ENCODE measurements around the gene FURIN.

FURIN gene

DNA sequence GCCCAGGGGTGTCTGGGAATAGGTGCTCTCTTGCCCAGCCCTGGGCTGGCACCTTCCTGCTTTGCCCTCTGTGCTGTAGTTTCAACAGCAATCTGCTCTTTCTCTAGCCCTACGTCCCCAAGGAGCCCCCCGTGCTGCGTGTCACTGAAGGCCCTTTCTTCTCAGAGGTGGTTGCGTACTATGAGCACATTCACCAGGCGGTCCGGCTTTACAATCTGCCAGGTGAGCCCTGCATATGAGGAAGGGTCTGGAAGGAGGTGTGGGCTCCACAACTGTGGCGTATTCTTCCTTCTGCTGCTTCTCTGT, 44.3 kb downstream of the FURIN start:
- no peak overlapping the region for H3K4me3 ChIP-seq (ENCODE audit: low read depth, low read length)
- TF ChIP-seq, protein P1, sequence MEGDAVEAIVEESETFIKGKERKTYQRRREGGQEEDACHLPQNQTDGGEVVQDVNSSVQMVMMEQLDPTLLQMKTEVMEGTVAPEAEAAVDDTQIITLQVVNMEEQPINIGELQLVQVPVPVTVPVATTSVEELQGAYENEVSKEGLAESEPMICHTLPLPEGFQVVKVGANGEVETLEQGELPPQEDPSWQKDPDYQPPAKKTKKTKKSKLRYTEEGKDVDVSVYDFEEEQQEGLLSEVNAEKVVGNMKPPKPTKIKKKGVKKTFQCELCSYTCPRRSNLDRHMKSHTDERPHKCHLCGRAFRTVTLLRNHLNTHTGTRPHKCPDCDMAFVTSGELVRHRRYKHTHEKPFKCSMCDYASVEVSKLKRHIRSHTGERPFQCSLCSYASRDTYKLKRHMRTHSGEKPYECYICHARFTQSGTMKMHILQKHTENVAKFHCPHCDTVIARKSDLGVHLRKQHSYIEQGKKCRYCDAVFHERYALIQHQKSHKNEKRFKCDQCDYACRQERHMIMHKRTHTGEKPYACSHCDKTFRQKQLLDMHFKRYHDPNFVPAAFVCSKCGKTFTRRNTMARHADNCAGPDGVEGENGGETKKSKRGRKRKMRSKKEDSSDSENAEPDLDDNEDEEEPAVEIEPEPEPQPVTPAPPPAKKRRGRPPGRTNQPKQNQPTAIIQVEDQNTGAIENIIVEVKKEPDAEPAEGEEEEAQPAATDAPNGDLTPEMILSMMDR (IDR thresholded peaks at IDR 0.05; ENCODE audit: low read depth, low read length): no peak

DNA sequence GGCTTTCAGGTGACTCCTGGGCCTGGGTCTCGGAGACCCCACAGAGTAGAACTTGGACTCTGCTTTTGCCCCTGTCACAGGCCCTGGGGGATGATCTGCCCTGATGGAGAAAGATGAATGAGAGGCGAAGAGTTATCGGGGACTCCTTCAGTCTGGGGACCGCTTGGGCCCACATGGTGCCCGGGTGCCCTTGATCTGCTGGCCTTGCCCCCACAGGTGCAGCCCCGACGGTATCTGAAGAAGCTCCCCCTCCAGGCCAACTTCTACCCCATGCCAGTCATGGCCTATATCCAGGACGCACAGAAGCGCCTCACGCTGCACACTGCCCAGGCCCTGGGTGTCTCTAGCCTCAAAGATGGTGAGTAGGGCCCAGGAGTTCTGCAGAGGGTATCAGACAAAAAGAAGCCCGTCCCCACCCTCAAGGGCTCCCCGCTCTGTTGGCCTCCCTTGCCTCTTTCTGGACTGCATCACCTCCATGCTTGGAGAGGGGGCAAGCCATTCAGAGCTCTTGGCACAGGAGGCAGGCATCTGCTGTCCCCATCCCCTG, 45.1 kb downstream of the FURIN start:
- TF ChIP-seq, protein P1 (IDR thresholded peaks at IDR 0.05; ENCODE audit: low read depth, low read length): no peak
- H3K4me3 ChIP-seq (ENCODE audit: low read depth, low read length): no peak overlapping the region

DNA sequence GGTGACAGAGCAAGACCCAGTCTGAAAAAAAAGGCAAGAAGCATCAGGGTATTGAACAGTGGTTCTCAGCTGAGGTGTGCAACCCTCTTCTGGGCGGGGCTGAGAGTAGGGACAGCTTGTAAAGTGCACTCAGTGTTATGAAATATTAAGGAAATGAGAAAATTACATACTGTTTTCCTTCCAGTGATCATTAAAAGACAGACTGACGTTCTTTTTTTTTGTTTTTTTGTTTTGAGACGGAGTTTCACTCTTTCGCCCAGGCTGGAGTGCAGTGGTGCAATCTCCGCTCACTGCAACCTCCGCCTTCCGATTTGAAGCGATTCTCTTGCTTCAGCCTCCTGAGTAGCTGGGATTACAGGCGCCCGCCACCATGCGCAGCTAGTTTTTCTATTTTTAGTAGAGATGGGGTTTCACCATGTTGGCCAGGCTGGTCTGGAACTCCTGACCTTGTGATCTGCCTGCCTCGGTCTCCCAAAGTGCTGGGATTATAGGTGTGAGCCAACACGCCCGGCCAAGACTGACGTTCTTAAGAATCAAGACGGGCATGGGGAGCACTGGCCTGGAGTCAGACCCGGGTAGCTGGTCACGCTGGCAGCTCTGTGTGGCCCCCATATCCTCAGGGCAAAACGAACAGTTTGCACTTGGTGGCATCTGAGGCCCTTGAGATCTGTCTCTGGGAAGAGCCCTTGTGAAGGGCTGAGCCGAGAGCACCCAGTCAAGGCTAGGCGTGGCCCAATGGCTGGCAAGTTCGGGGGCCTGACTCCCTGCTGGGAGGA, 46.1 kb downstream of the FURIN start:
- TF ChIP-seq, protein P1 (IDR thresholded peaks at IDR 0.05; ENCODE audit: low read depth, low read length): no peak
- H3K4me3 ChIP-seq (ENCODE audit: low read depth, low read length): no peak overlapping the region

DNA sequence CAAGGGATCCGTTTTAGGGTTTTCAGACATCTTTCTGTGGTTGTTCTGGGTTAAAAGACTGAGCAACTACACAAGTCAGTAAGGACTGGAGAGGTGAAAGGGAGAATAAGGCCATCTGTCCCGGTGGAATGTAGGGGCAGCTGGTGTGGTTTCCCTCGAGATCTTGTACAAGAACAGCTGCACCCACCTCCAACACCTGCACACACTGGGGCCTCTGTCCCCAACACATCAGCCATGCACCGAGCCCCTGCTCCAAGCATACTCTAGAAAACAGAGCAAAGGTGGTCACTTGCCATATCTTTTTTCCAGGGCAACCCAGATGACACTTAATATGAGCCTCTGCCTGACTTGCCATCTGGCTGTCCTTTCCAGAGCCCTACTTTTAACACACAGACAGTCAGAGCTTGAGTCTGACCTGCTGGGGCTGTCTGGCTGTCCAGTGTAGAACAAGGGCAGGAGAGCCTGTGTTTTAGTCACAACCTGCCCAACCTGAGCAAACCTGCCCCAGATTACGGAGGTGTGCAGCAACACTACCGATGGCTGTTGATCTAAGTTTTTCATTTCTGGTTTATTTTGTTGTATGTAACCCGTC, 46.9 kb downstream of the FURIN start:
- H3K4me3 ChIP-seq (ENCODE audit: low read depth, low read length): no peak overlapping the region

DNA sequence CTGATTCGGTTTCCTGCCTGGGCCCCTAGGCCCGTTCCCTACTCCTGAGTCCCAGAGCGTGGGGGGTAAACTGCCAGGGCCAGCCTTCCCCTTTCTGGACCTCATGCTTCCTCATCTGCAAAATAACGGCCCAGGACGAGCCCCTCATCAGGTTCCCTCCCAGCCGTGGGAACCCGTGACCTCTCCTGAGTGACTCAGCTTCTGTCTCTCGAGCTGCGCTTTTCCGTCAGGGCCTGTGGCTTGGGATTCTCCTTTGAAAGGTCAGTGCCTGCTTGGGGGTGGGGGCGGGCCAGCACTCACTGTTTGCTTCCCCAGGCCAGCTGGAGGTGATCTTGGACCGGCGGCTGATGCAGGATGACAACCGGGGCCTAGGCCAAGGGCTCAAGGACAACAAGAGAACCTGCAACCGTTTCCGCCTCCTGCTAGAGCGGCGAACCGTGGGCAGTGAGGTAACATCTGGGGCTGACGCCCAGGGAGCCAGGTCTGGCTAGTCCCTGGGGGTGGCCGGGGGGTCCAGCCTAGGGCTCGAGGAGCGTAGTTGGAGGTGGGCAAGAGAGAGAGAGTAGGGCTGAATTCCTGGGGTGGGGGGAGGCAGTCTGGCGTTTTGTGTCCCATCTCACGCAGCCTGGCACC, 47.5 kb downstream of the FURIN start:
- TF ChIP-seq, protein P1 (IDR thresholded peaks at IDR 0.05; ENCODE audit: low read depth, low read length): no peak
- no peak overlapping the region for H3K4me3 ChIP-seq (ENCODE audit: low read depth, low read length)

More for the DNA sequence above, 46.9 kb downstream of the FURIN start:
- TF ChIP-seq, protein P1 (IDR thresholded peaks at IDR 0.05; ENCODE audit: low read depth, low read length): no peak

DNA sequence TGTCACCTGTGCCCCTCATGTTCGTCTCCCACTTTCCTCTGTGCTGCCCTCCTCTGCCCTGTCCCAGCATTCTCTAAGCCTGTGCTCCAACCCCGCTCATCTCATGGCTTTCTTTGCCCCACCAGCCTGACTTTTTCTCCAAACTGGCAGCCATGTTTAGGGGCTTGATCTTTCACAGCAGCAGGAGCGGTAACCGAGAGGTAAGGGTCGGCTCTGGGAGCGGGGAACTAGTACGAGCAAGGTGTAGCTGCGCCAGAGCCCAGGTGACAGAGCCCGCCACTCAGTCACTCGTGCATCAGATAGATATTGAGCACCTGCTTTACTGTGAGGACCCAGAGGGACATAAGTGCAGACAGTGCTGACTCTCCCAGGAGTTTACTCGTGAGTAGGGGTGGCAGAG, 48.1 kb downstream of the FURIN start:
- H3K4me3 ChIP-seq (ENCODE audit: low read depth, low read length): no peak overlapping the region
- TF ChIP-seq, protein P1 (IDR thresholded peaks at IDR 0.05; ENCODE audit: low read depth, low read length): no peak

DNA sequence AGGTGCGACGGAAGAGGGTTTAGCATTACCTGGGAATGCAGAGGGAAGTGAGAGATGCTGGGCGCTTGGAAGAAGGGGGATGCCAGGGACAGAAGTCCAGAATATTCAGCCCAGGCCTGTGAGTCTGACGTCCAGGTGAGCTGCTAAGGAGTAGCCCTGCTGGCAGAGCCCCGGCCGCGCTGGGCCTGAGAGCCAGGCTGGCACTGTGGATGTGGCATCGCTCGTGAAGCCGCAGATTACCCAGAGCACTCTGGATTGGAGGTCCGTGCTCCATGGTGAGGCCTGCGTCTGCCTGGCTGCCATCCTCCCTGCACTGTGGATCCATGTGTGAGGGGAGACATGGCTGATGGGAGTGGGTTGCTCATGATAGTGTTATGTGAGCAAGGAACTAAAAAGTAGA, 49.2 kb downstream of the FURIN start:
- no peak overlapping the region for H3K4me3 ChIP-seq (ENCODE audit: low read depth, low read length)
- TF ChIP-seq, protein P1 (IDR thresholded peaks at IDR 0.05; ENCODE audit: low read depth, low read length): no peak

Data from WI38 (cell line).